ENCODE results near the gene BCAS1.

Gene BCAS1

DNA sequence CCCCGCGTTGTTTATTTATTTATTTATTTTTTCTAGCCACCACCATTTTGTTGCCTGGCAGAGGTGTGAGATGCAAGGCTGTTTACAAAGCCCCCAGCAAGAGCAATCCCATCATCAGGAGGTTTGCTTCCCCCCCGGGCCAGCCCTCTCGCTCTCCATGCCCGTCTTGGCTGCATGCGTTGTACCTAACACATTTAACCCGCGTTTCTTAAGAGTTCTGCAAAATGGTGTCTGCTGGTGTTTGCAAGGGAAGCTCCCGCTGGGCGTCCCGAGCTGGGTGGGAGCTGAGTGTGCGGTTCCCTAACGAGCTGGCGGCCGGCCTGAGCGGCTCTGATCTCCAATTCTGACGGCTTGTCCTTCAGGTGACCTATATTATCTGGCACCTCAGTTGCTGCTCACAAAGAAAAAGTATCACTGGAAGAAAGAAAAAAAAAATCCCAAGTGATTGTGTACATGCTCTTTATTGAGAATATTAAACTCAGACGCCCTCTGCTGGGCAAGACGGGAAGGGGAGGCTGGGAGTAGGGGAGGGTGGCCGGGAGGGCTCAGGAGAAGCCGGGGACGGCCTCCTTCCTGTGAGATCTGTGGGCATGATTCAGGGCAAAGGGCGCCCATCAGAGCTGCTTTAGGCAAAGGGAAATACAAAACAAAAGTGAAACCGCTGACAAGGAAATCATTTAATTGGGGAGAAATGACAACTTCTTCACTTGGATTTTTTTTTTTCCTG lies 154.8 kb downstream of the BCAS1 start:
- TF ChIP-seq GATA1 (IDR thresholded peaks at IDR 0.05; ENCODE audit: low read depth, low read length) (no peak), POLR2A (IDR thresholded peaks at IDR 0.05; ENCODE audit: low read length) (peak; percentile 31)
- peak; percentile 88 to 93 for DNase-seq

- no peak for TF ChIP-seq POLR2A (IDR thresholded peaks at IDR 0.05; ENCODE audit: low read length)
- TF ChIP-seq GATA1 (IDR thresholded peaks at IDR 0.05; ENCODE audit: low read depth, low read length) = no peak
Observed at GRCh38 chr20:53914781-53915445, 155.5 kb downstream of the BCAS1 start.

GRCh38 chr20:53914091-53914780 lies 156.2 kb downstream of the BCAS1 start:
- peak; percentile 27 to 44 for DNase-seq
- TF ChIP-seq POLR2A (IDR thresholded peaks at IDR 0.05; ENCODE audit: low read length) = no peak
- no peak for TF ChIP-seq GATA1 (IDR thresholded peaks at IDR 0.05; ENCODE audit: low read depth, low read length)

More at GRCh38 chr20:53914781-53915445, 155.5 kb downstream of the BCAS1 start:
- peak; percentile 40 to 53 for DNase-seq

DNA sequence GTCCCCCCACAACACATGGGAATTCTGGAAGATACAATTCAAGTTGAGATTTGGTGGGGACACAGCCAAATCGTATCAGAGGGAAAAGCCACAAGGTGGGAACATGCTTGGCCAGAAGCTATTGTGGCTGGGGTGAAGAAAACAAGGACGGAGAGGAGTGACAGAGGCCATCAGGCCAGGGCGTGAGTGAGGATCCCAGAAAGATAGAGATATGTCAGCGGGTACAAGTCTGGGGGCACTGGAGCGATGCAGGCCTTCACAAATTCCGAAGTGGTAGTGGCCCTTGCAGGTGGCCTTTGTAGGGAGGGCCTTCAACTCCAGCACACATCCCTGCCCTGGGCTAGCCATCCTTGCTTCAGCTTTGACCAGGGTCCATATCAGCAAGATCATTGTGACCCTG lies 159.1 kb downstream of the BCAS1 start:
- TF ChIP-seq POLR2A (IDR thresholded peaks at IDR 0.05; ENCODE audit: low read length) (no peak), GATA1 (IDR thresholded peaks at IDR 0.05; ENCODE audit: low read depth, low read length) (no peak)
- DNase-seq = no peak

GRCh38 chr20:53910351-53911002 lies 159.9 kb downstream of the BCAS1 start:
- TF ChIP-seq POLR2A (IDR thresholded peaks at IDR 0.05; ENCODE audit: low read length) (no peak), GATA1 (IDR thresholded peaks at IDR 0.05; ENCODE audit: low read depth, low read length) (no peak)
- no peak for DNase-seq

- DNase-seq = no peak
- TF ChIP-seq GATA1 (IDR thresholded peaks at IDR 0.05; ENCODE audit: low read depth, low read length) (no peak), POLR2A (IDR thresholded peaks at IDR 0.05; ENCODE audit: low read length) (no peak)
Observed at GRCh38 chr20:53907968-53908751, 162.2 kb downstream of the BCAS1 start.

GRCh38 chr20:53905820-53906191 lies 164.6 kb downstream of the BCAS1 start:
- no peak for TF ChIP-seq POLR2A (IDR thresholded peaks at IDR 0.05; ENCODE audit: low read length)
- DNase-seq = no peak

- no peak for TF ChIP-seq POLR2A (IDR thresholded peaks at IDR 0.05; ENCODE audit: low read length)
- TF ChIP-seq GATA1 (IDR thresholded peaks at IDR 0.05; ENCODE audit: low read depth, low read length) = no peak
- DNase-seq = no peak
Observed at GRCh38 chr20:53905019-53905819, 165.2 kb downstream of the BCAS1 start.

DNA sequence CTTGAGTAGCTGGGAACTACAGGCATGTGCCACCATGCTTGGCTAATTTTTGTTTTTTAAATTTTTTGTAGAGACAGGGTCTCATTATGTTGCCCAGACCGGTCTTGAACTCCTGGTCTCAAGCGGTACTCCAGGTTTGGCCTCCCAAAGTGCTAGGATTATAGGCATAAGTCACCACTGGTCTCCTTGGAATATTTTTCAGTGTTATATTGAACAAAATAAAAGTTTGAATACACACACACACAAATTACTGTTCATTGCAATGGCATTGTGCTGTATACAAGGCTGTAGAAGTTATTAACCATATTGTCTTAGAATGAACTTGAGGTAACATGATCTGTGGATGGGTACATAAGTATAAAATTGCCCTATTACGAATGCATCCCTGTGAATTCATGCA lies 166.1 kb downstream of the BCAS1 start:
- TF ChIP-seq POLR2A (IDR thresholded peaks at IDR 0.05; ENCODE audit: low read length) (no peak), GATA1 (IDR thresholded peaks at IDR 0.05; ENCODE audit: low read depth, low read length) (no peak)
- no peak for DNase-seq

DNA sequence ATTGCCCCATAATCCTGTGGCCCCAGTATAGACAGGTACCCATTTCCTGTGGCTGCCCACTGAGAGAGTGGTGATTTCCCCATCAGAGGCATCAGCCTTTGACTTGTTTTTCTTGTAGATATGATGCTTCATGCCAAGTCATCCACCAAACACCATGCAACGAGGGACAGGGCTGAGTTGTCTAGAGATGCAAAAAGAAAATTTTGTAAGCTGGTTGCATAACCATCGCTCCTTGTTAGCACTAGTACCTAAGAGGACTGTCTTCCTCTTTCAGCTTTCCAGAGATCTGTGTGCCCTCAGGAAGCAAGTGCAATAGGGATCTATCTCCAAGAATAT lies 166.8 kb downstream of the BCAS1 start:
- no peak for TF ChIP-seq GATA1 (IDR thresholded peaks at IDR 0.05; ENCODE audit: low read depth, low read length)
- no peak for TF ChIP-seq POLR2A (IDR thresholded peaks at IDR 0.05; ENCODE audit: low read length)
- DNase-seq = peak; percentile 13 to 40

- TF ChIP-seq POLR2A (IDR thresholded peaks at IDR 0.05; ENCODE audit: low read length) (no peak), GATA1 (IDR thresholded peaks at IDR 0.05; ENCODE audit: low read depth, low read length) (no peak)
- DNase-seq = no peak
Observed at GRCh38 chr20:53902968-53903651, 167.3 kb downstream of the BCAS1 start.

- no peak for DNase-seq
- TF ChIP-seq POLR2A (IDR thresholded peaks at IDR 0.05; ENCODE audit: low read length) (no peak), GATA1 (IDR thresholded peaks at IDR 0.05; ENCODE audit: low read depth, low read length) (no peak)
Observed at GRCh38 chr20:53901497-53902096, 168.8 kb downstream of the BCAS1 start.

All from erythroblast (primary cell).